Heart left ventricle (tissue), 16 donors: ENCODE measurements around the gene ABHD10. TPM values are rescaled to one million over a fixed set of nuclear protein-coding genes. Genes with fewer than 3 reads are reported as not detected.

ENCODE experiments used
- ATAC-seq, 4 donors: fragments of 200-7000 bp; cut with Tn5 transposase; one replicate each; pipeline ENCODE4 v1.9.1; 2020 to 2022; ENCODE audit warnings: moderate library complexity in 4 of 4, mild to moderate bottlenecking in 3 of 4, moderate number of reproducible peaks in 1 of 4
- DNase-seq, 5 donors: peaks; one replicate each; pipeline ENCODE4 v3.0.0-alpha.2; 2020
- H3K27ac ChIP-seq, 12 donors: fragments of 200-600 bp; sonication (generic) in 4 of 12; one replicate each; pipeline versions ENCODE4 v1.5.0 to v1.8.0; 2016 to 2022; ENCODE audit warnings: mild to moderate bottlenecking in 2 of 12
- H3K27me3 ChIP-seq, 9 donors: fragments of 200-600 bp; sonication (generic) in 2 of 9; one replicate each; pipeline versions ENCODE4 v1.5.1 to v1.8.0; 2016 to 2022; ENCODE audit warnings: mild to moderate bottlenecking in 3 of 9
- H3K36me3 ChIP-seq, 9 donors: fragments of 200-600 bp; sonication (generic) in 2 of 9; one replicate each; pipeline versions ENCODE4 v1.5.0 to v1.8.0; 2018 to 2022; ENCODE audit warnings: mild to moderate bottlenecking in 2 of 9
- H3K4me1 ChIP-seq, 12 donors: fragments of 200-600 bp; sonication (generic) in 4 of 12; one replicate each; pipeline versions ENCODE4 v1.5.0 to v1.8.0; 2016 to 2022; ENCODE audit warnings: mild to moderate bottlenecking in 3 of 12
- H3K4me3 ChIP-seq, 12 donors: fragments of 200-600 bp; sonication (generic) in 4 of 12; one replicate each; pipeline versions ENCODE4 v1.5.0 to v1.8.0; 2017 to 2022; ENCODE audit warnings: mild to moderate bottlenecking in 9 of 12, moderate library complexity in 4 of 12
- H3K9me3 ChIP-seq, 12 donors: fragments of 200-600 bp; sonication (generic) in 4 of 12; one replicate each; pipeline versions ENCODE4 v1.5.0 to v1.8.0; 2016 to 2022; ENCODE audit warnings: mild to moderate bottlenecking in 1 of 12
- POLR2A ChIP-seq, 2 donors: fragments of 450-650 bp; IDR thresholded peaks; one replicate each; pipeline ENCODE4 v1.6.1; 2017; ENCODE audit warnings: antibody characterized with exemption in 2 of 2, mild to moderate bottlenecking in 2 of 2, moderate library complexity in 2 of 2
- WGBS, 4 donors: extraction: QIAGEN DNeasy Blood & Tissue Kit in 2 of 4; methylation state at CpG; one replicate each; pipeline versions ENCODE4 v1.1.5 to v1.1.7; 2013 to 2018; 5-methylcytosine and 5-hydroxymethylcytosine counted together
- intact Hi-C, 10 donors: fragments of 100-400 bp; cut with DNase I; formaldehyde crosslinking; loops; one replicate each; pipeline versions ENCODE4 v1.11.1 to v1.14.2; 2022
- polyA plus RNA-seq, 2 donors: library from polyadenylated mRNA; stranded (reverse); fragments of 200-250 nt; gene quantifications; one replicate each; pipeline ENCODE4 v1.2.3, GENCODE V29; 2013
- total RNA-seq, 9 donors: library from RNA; depleted of rRNA in 2 of 9; stranded (reverse); fragments of >200 nt in 2 of 9; fragmentation: NEBNext Ultra II Directional in 3 of 9; extraction: Animal tissue kit (Norgen Biotek cat#: 25700) in 3 of 9; gene quantifications; one replicate each; pipeline versions ENCODE4 v1.1.0 to v1.2.4, GENCODE V29; 2016 to 2023
- TF ChIP-seq, protein P1 (sequence below), 12 donors: fragments of 200-600 bp; sonication (generic) in 4 of 12; IDR thresholded peaks; one replicate each; pipeline versions ENCODE4 v1.5.0 to v1.8.0; 2018 to 2022; ENCODE audit warnings: antibody characterized with exemption in 12 of 12, mild to moderate bottlenecking in 5 of 12
- donor health status: ischemic (EF 13 %, LVEDD 7.1; RV severe dilation, severe dysfunction).
- donor health status: healthy with polysubstance abuse.
- donor health status: DM: no; HTN: yes; CAD: no.
- donor health status: DM: no; HTN: no; CAD: no.
- donor health status: ischemic (EF 25% LVEDD 6.9; RV normal size, moderate dysfunction).
- donor health status: ischemic (EF 25% LVEDD 5.7; RV mildly dilated, moderate dysfunction).
- donor health status: healthy.
- donor health status: DM: yes; HTN: yes; CAD: no.
- donor health status: ischemic (EF 35%, LVEDD 5.7; RV mildly dilated, moderate dysfunction).
- donor health status: nonischemic (EF 11% LVEDD 7.7; RV severe dilation, severe dysfunction).
- donor health status: DM: yes; HTN: yes; CAD: no.
- donor health status: PGD.
- donor health status: ischemic (EF 29% LVEDD 5.4; RV normal size, mild dysfunction).
- donor health status: nonischemic (EF 23%, LVEDD 6.1; RV moderate dilation, normal function).

Gene ABHD10
- total and polyA plus RNA-seq, 11 donors = 13.5 to 50.1 (median 40.0) TPM

DNA sequence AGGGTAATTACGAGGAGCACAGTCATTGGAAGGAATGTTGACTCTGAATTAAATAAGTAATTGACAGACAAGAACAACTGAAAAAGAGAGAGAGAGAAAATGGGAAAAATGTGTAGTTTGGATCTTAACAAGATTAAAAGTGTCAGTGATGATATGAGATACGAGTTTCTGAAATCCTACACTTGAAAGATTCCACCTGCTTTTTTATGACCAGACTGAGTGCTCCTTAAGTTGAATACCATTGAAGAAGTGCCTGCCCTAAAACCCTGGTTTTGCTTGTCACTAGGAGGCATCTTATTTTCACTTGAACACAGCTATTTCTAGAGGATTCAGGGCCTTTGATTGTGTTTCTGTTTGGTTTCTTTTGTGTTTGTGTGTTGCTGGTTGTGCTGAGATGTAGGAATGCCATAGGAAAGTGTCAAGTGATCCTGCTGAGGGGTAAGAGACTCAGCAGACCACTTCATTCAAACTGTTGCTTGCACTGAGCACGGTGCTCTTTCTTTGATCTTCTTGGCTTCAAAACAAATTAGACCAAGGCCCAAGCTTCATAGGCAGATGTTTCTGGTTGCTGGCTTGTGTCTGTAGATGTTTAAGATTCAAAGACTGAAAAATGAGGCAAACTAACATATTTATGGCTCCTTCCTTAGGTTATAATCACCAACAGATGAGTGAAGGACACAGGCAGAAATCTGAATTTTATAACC is 17.2 kb upstream of the ABHD10 start:
- TF ChIP-seq, protein P1, sequence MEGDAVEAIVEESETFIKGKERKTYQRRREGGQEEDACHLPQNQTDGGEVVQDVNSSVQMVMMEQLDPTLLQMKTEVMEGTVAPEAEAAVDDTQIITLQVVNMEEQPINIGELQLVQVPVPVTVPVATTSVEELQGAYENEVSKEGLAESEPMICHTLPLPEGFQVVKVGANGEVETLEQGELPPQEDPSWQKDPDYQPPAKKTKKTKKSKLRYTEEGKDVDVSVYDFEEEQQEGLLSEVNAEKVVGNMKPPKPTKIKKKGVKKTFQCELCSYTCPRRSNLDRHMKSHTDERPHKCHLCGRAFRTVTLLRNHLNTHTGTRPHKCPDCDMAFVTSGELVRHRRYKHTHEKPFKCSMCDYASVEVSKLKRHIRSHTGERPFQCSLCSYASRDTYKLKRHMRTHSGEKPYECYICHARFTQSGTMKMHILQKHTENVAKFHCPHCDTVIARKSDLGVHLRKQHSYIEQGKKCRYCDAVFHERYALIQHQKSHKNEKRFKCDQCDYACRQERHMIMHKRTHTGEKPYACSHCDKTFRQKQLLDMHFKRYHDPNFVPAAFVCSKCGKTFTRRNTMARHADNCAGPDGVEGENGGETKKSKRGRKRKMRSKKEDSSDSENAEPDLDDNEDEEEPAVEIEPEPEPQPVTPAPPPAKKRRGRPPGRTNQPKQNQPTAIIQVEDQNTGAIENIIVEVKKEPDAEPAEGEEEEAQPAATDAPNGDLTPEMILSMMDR (IDR thresholded peaks at IDR 0.05) = no peak
- TF ChIP-seq POLR2A (IDR thresholded peaks at IDR 0.05) = no peak
- H3K36me3 ChIP-seq = peaks cover 0 to 98% (median 20%) of the 10 kb centered on the region in 9 donors
- no peaks in the 10 kb centered on the region for H3K9me3 ChIP-seq
- DNase-seq = no peak
- intact Hi-C loops = loop anchor here in 1 of 10 donors (5.0 kb wide), 1 partner anchor 34 kb away; no protein-coding TSS in a partner anchor
- ATAC-seq = no peak
- no peak overlapping the region for H3K27ac ChIP-seq
- peaks cover 0 to 19% (median 6%) of the 10 kb centered on the region in 12 donors for H3K4me1 ChIP-seq
- WGBS, 4 donors = 49 to 78% (median 70%) methylated on average over 3 of the region's 3 CpGs
- no peak overlapping the region for H3K4me3 ChIP-seq
- H3K27me3 ChIP-seq = no peaks in the 10 kb centered on the region

DNA sequence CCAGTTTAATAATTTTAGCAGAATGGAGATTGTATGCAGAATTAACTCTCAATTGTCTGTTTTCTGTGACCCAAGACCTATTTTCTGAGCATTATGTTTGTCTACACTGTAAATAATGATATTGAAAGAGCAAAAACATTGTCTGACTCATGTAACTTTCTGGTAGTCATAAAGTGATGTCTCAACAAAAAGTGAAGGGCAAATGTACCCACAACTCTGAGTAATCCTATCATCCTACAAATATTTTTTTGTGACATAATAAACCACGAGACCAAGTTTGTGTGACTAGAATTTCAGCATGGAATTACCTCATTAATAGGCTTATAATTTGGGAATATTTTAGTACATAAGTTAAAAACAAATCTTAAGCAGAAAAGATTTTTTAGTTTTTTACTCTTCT is 15.4 kb upstream of the ABHD10 start:
- intact Hi-C loops = loop anchor here in 1 of 10 donors (5.0 kb wide), 1 partner anchor 36 kb away; no protein-coding TSS in a partner anchor
- H3K4me3 ChIP-seq = no peak overlapping the region
- TF ChIP-seq, protein P1 (IDR thresholded peaks at IDR 0.05) = no peak
- no peak for TF ChIP-seq POLR2A (IDR thresholded peaks at IDR 0.05)
- ATAC-seq (no peak), DNase-seq (no peak)
- no peaks in the 10 kb centered on the region for H3K9me3 ChIP-seq
- H3K4me1 ChIP-seq = peaks cover 0 to 27% (median 17%) of the 10 kb centered on the region in 12 donors
- no peak overlapping the region for H3K27ac ChIP-seq
- peaks cover 0 to 96% (median 20%) of the 10 kb centered on the region in 9 donors for H3K36me3 ChIP-seq
- H3K27me3 ChIP-seq = no peaks in the 10 kb centered on the region
- WGBS, 4 donors = 82 to 89% (median 85%) methylated on average over 1 of the region's 1 CpG

DNA sequence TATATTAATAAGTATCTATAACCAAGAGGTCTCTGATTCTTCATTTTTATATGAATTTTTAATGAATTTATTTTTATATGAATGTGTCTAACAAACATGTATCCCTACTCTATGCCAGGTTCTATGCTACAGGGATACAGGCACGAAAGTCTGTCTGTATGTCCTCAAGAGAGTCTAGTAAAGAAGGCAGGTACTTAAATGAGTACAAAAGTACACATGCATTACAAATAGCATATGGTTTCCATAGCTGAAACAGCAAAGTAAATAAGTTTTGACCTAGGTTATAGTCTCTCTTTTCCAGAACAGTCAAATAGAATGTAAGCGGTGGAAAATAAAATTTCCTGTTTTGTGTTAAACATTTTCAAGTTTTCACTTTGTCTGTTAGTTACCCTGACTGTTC is 13.3 kb upstream of the ABHD10 start:
- TF ChIP-seq POLR2A (IDR thresholded peaks at IDR 0.05) = no peak
- TF ChIP-seq, protein P1 (IDR thresholded peaks at IDR 0.05) = no peak
- Histone ChIP-seq H3K4me1 (peaks cover 0 to 38% (median 22%) of the 10 kb centered on the region in 12 donors), H3K27ac (peak overlapping the region in 1 of 12 donors; percentile 60), H3K36me3 (peaks cover 0 to 96% (median 24%) of the 10 kb centered on the region in 9 donors), H3K4me3 (no peak overlapping the region), H3K27me3 (no peaks in the 10 kb centered on the region), H3K9me3 (no peaks in the 10 kb centered on the region)
- DNase-seq = no peak
- no peak for ATAC-seq
- WGBS, 4 donors = 86 to 93% (median 89%) methylated on average over 2 of the region's 2 CpGs
- intact Hi-C loops = loop anchor here in 8 of 10 donors (5.0 kb wide), 6 partner anchors 33 to 298 kb away; partner anchors contain the start of gene PHLDB2 (in 1 of the 8)

DNA sequence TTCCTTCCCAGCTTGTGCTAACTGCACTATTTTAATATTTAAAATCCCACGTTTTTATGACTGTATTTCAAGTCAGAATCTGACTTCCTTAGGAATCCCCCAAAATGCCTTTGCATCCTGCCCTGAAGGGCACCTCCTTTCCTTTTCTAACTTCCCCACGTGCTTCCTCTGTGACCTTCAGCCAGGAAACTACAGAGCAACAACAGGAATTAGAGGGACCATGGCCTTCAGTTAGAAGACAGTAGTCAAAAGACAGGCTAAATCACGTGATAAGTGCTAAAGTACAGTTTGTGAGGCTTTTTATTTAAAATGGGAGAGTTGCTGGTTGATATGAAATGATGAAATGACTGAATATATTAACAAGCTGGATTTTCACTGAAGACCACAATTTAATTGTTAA is 11.8 kb upstream of the ABHD10 start:
- Histone ChIP-seq H3K27me3 (no peaks in the 10 kb centered on the region), H3K4me1 (peaks cover 0 to 47% (median 25%) of the 10 kb centered on the region in 12 donors), H3K36me3 (peaks cover 0 to 96% (median 21%) of the 10 kb centered on the region in 9 donors), H3K27ac (peak overlapping the region in 11 of 12 donors; percentile 24 to 68 (median 58)), H3K9me3 (no peaks in the 10 kb centered on the region), H3K4me3 (no peak overlapping the region)
- no peak for TF ChIP-seq POLR2A (IDR thresholded peaks at IDR 0.05)
- TF ChIP-seq, protein P1 (IDR thresholded peaks at IDR 0.05) = no peak
- ATAC-seq = peak in 2 of 4 donors; percentile 34 to 52
- 16 to 27% (median 22%) methylated on average over 3 of the region's 3 CpGs for WGBS, 4 donors
- DNase-seq = no peak
- intact Hi-C loops = loop anchor here (1.0 to 5.0 kb wide), 11 partner anchors 35 to 300 kb away; partner anchors contain the start of gene PHLDB2 (in 1 of the 10)
